Ammon's horn (tissue), 1 donor: ENCODE results near the gene GFPT2.
A peak's percentile ranks its signal among the peaks of the same experiment; 100 is the strongest.

Experiments
- DNase-seq: peaks from one replicate; pipeline ENCODE4 v3.0.0-alpha.2; 2016; ENCODE audit warnings: low spot score

Gene GFPT2

DNA sequence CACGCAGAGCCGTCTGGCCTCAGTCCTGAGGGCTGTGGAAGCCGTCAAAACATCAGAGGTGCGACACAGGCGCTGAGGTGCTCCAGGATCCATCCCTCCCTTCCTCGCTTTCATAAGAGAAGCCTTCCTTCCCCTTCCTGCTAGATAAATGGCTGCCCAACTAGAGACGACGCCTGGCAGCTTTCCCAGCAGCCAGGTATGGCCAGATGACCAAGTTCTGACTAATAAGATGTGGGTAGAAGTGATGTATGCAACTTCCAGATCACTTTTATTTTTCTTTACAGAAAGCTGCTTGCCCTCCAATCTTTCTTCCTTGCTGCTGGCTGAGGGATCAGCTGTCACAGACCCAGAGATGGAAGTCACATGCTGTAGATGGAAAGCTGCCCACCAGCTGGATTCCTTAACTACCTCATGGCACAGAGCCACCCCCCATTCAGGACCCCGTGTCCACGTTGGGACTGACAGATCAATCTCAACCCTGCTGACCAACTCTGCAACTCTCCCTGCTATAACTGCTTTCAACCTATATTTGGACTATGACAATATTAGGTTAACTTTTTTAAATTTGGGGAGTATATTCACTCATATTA lies 70.0 kb downstream of the GFPT2 start:
- DNase-seq, result no peak

DNA sequence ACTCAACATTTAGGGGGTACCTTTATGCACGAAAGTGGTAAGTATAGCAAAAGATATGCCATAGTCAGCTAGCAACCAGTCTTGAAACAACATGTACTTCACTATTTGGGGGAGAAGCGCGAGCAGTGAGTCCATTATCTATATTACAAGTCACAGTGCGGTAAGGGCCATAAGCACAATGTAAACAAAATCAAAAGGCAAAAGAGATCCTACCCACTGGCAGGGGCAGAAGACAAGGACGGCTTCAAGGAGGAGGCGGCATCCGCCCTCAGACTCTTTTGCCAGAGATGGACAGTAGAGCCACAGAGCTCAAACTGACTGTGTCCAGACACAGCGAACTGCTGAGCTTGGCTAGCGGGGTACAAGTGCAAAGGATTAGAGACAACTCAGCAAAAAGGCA lies 70.9 kb downstream of the GFPT2 start:
- DNase-seq, result no peak

DNA sequence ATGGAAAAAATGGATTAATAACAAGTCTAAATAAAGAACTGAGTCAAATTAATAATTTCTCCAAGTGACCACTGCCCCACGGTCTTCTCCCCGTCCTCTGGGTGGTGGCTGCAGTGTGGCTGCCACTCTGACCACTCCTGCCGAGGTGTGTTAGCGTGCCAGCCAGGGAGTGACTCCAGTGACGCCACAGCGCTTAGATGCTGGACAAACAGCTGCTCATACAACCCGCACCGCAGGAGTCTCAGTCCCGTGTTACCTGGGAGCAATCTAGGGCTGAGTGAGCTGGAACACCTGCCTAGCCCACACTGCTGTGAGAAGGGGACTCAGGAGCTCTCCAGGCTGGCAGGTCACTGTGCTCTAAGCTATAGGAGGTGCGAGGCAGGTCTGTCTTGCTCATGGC lies 71.4 kb downstream of the GFPT2 start:
- no peak for DNase-seq

DNA sequence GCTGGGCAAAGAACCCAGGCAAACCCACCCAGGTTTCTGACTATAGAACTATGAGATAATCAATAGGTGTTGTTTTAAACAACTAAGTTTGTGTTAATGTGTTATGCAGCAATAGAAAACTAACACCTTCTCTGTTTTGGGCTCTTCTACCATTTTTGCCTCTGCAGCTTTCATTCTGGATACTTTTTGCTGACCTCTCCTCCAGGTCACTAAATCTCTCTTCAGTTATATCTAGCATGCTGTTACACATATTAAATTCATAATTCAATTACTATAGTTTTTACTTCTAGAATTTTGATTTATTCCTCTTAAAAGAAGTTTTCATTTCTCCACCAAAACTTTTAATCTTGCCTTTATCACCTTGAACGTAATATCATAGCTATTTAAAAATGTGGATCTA lies 78.4 kb downstream of the GFPT2 start:
- no peak for DNase-seq

DNA sequence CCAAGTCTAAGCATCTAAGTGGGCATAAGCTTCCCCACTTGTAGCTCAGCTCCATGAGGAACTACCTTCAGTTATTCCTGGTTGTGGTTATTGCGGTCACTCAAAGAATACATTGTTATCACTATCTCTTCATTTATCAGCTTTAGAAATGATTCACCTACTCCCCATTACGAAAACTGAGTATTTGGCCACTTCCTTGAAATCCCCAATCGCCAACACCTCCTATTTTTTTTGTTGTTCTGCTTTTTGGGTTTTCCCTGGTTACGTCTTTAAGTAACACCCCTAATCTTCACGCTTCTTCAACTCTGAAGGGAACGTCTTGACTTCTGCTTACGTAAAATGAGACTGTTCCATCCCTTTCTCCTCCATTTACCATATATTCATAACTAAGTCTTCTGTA lies 81.9 kb downstream of the GFPT2 start:
- no peak for DNase-seq

DNA sequence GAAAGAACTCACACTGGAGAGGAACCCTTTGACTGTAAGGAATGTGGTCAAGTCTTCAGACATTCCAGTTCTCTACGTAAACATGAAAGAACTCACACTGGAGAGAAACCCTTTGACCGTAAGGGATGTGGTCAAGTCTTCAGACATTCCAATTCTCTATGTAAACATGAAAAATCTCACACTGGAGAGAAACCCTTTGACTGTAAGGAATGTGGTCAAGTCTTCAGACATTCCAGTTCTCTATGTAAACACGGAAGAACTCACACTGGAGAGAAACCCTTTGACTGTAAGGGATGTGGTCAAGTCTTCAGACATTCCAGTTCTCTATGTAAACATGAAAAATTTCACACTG lies 93.9 kb downstream of the GFPT2 start:
- DNase-seq, result no peak

DNA sequence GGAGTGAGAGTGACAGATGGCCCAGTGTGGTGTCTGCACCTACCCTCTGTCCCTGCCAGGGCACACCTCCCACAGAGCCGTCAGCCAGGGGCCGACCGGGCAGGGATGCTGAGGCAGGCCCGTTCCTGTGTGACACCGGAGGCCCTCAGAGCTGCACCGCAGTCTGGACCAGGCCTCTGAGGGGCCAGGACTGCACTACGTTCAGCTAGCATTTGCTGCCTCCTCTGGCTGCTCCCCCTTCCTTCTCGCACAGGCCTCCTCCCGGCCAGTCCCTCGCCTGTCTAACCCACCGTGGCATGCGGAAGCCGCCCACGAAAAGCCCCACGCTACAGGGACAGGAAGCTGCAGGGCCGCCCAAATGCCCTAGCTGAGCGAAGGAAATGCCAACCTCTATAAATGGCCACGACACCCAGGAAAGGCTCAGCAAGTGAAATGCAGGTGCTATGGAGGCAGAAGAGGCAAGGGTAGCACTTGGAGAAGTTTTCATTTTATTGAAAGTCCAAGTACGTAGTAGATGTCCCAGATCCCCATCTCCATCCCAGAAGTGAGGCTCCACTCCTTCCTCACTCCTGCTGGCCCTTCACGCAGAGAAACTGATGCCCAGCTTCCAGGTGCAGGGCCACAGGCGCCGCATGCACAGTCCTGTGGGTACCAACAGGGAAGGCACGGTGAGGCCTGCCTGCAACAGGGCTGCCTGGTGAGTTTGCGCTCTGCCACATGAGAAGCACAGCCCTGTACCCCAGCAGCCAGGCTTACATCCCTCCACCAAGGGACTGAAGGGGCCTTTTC lies 99.9 kb downstream of the GFPT2 start:
- DNase-seq, result no peak

DNA sequence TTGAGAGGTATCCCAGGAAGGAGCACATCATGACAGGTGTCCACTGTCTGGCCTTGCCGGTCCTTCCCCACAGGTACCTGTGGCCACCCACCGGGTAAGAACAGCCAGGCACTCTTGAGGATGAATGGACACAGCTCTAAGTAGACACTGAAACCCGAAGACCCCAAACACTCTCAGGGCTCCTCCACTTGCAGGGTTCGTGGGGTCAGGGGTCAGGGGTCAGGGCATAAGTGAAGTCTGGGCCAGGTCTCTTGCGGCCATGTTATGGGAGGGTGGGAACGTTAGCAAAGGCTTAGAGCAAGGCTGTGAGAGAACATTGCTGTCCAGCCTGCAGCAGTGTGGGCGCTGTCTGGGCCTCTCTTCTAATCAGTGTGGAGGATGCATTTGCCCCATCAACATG lies 101.2 kb downstream of the GFPT2 start:
- no peak for DNase-seq

DNA sequence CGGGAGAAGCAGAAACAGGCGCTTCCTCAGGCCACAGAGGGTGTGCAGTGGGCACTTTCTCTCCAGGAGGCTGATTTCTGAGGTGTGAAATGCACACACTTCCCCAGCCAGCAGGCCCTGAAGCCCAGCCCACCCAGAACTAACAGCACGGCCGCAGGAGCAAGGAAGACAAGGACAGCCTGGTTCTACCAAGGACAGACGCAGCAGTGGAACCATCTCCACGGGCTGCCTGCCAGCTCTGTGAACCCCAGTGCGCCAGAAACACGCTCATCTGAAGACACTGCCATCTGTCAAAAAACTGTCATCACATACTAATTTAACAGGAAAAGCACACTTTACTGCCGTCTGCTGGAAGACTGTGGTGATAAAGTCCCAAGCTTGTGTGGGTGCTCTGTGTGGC lies 102.0 kb downstream of the GFPT2 start:
- peak; percentile 35 for DNase-seq
